NCI-H2196 (cell line): ENCODE measurements around the gene FGFR2.

ENCODE experiments used
- DNase-seq: peaks from one replicate; lab custom pipeline; 2025; ENCODE audit not compliant: unreplicated experiment; lab: John Stamatoyannopoulos, UW

FGFR2 gene

DNA sequence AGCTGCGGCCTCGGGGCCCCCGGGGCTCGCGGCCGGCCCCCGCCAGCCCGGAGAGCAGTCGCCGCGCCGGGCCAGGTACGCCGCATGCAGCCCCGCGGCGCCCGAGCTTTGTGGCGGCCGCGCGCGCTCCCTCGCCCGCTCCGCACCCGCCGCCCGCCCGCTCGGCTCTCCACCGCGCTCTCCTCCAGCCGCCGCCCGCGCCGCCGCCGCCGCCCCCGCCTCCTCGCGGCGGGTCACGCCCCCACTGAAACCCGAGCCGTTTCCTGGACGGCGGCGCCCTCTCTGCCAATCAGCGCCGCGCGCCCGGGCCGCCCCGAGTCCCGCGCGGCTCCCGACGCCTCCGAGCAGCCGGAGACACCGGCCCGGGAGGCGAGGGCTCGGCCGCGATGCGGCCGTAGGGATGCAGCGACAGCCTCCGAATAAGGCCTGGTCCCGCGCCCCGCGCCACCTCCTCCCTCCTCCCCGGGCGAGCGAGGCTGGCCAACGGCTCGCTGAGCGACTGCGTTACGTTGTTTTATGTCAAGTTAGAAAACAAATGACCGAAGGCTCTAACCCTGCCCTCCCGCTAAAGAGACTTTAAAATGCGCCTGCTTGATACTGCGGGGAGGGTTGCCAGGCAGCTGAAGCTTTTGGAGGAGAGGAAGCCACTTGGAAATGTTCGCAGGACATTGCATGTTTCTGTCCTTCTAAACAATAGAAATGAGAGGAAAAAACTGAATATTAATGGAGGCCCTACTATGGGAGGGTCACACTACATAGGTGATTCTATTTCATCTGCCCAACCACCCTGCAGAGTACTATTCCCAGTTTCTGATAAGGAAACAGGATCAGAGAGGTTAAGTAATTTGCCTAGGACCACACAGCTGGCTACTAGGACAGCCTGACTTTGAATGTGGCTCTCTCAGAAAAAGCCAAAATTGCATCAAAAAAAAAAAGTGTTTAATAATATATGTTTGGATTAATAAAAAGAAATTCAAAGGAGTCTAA, at the start of gene FGFR2:
TSS of gene FGFR2 (minus strand) at position 182 of the 987 bp plus-strand sequence. CDS start 4,627 bp downstream, outside the sequence.
- peak; percentile 40 for DNase-seq

- DNase-seq, result no peak
Measured at GRCh38 chr10:121647401-121647800, 49.2 kb upstream of the FGFR2 start.

GRCh38 chr10:121645696-121646095, 47.5 kb upstream of the FGFR2 start:
- DNase-seq, result no peak

DNA sequence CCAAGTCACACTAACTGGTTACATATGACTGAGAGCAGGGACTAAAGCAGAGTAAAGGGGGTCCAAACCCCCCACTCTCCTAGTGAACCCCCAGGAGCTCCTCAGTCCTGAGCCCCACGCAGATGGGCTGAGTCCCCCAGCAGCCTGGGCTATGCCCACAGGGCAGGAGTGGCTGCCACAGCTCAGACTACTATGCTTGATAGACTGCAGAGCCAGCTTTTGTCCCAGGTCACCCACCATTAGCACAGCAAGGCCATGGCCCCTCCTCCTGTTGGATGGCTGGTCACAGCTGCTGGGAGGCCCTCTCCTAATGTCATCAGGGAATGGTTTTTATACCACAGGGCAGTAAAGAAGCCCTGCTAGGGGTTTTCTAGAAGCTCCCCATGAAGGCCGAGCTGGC, 46.3 kb upstream of the FGFR2 start:
- no peak for DNase-seq

DNA sequence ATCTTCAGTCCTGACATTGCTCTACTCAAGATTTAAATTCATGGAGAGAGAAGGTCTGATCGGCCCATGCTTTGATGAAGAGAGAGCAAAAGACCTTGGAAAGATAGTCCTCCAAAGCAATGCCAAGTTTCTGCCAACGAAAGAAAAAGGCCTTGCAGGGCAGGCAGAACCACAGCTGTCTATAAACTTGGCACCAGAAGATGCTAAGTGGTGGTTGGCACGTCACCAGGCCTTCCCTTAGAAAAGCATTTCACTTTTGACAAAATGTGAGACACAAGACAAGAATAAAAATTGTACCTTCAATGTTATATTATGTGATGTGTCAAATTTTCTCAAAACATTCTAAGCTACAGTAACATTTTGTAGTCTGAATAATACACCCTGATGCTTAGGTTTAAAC, 42.0 kb upstream of the FGFR2 start:
- no peak for DNase-seq

DNA sequence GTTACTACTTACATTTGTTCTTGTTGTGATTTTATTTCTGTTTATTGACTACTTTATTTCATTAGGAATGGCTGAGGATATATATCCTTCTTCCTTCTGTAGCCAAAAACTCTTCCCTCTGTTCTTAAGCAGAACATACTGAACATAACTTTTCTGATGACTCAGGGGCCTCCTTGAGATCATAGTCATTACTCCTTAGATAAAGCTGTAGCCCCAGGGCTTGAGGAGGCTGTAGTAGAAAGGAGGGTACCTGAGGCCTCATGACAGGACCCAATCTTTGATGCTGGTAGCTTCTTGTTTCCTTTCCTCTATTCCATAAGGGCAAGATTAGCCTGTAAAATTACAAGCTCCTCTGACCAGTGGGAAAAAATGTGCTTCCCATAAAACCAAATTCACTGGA, 41.2 kb upstream of the FGFR2 start:
- DNase-seq, result no peak

DNA sequence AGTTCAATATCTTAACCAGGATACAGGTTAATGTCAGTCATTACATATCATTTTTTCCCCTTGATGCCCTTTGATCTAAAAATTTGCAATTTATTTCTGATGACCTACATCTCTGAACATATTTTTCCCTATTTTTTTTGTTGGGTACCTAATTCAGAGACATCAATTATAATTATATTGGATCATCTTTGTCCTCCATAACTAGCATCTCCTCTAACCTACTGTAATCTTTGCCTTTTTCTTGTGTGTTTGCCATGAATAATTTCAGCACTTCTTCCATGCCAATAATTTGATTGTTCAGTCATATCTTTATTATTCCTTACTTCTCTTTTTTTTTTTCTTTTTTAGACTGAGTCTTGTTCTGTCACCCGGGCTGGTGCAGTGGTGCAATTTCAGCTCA, 39.2 kb upstream of the FGFR2 start:
- no peak for DNase-seq

GRCh38 chr10:121633056-121633455, 34.8 kb upstream of the FGFR2 start:
- DNase-seq, result no peak

DNA sequence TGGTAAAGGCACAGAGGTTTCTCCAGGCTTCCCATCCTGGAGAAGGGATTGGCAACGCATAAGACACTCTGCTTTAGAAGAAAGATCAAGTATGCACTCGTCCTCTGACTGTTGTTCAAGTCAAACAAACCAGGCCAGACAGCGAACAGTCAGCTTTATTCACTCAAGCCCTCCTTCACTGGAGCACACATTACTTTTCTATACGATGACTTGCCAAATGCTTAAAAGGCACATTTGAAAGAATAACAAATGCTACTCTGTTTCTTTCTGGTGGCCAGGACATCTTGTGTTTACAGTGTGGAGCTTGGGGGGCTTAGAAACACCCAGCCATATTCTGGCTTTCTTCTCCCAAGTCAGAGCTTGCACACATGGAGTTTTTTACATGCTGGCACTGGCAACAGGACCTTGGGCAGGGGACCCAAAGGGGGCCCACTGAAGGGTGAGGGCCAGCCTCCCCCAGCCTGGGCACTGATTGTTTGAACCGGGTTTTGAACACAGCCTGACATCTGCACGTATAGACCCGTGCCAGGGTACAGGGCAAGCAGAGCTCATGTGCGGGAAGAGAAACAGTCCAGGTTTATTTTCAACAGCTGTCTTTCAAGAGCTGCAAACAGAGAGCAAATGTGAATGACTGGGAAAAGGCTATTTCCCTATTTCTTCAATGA, 33.3 kb upstream of the FGFR2 start:
- no peak for DNase-seq

GRCh38 chr10:121628859-121629258, 30.6 kb upstream of the FGFR2 start:
- DNase-seq, result no peak

- DNase-seq, result no peak
Measured at GRCh38 chr10:121627876-121628581, 29.8 kb upstream of the FGFR2 start.

GRCh38 chr10:121624836-121625486, 26.7 kb upstream of the FGFR2 start:
- no peak for DNase-seq

- DNase-seq, result no peak
Measured at GRCh38 chr10:121618906-121619305, 20.7 kb upstream of the FGFR2 start.

- DNase-seq, result no peak
Measured at GRCh38 chr10:121617176-121617575, 18.9 kb upstream of the FGFR2 start.

- DNase-seq, result no peak
Measured at GRCh38 chr10:121616291-121616690, 18.0 kb upstream of the FGFR2 start.

DNA sequence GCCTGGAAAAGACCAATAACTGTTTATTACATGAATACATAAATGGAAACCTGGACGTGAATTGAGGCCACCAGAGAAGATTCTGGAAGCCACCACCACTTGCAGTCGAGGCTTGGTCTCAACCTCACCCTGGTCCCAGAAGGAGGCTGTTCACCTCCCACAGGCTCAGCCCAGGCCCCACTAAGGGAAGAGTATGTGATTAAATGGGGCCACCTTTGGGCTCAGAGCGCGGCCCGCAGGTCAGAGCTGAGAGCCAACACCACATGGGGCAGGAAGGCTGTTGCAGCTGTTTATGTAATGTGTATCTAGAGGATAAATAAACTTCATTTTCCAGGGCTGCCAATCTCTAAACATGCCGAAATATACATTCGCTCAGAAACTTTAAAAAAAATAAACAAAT, 17.6 kb upstream of the FGFR2 start:
- DNase-seq, result no peak

GRCh38 chr10:121615435-121615793, 17.2 kb upstream of the FGFR2 start:
- no peak for DNase-seq

- DNase-seq, result no peak
Measured at GRCh38 chr10:121614613-121615434, 16.6 kb upstream of the FGFR2 start.

DNA sequence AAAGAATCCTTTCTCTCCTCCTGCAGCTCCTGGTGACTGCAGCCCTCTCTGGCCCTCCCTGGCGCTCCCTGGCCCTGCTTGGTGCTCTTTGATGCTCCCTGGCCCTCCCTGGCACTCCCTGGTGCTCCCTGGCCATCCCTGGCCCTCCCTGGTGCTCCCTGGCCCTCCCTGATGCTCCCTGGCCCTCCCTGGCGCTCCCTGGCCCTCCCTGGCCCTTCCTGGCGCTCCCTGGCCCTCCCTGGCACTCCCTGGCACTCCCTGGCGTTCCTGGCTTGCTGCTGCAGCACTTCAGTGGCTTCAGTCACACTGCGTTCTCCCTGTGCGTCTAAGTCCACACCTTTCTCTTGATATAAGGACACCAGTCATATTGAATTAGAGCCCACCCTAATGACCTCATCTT, 15.2 kb upstream of the FGFR2 start:
- no peak for DNase-seq
